ENCODE data around the gene RPL38.

DNA sequence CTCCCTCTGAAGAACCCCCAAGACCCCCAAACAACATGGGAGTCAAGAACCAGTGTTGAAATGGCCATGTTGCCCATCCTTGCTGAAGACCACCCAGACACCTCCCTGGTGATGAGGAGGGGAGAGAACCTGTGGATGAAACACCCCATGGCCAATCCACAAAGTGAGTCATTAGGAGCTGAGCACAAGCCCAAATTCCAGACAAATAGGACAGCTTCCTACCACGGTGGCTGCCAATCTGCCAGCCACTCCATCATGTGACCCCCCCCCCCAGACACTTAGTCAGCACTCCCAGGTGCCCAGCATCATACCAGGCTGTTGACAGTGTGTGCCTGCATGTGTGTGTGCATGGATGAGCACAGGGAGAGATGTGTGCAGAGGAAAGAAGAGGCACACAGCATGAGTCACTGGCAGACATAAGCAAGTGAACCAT is 26.4 kb upstream of the RPL38 start:
- TF ChIP-seq, protein P1, sequence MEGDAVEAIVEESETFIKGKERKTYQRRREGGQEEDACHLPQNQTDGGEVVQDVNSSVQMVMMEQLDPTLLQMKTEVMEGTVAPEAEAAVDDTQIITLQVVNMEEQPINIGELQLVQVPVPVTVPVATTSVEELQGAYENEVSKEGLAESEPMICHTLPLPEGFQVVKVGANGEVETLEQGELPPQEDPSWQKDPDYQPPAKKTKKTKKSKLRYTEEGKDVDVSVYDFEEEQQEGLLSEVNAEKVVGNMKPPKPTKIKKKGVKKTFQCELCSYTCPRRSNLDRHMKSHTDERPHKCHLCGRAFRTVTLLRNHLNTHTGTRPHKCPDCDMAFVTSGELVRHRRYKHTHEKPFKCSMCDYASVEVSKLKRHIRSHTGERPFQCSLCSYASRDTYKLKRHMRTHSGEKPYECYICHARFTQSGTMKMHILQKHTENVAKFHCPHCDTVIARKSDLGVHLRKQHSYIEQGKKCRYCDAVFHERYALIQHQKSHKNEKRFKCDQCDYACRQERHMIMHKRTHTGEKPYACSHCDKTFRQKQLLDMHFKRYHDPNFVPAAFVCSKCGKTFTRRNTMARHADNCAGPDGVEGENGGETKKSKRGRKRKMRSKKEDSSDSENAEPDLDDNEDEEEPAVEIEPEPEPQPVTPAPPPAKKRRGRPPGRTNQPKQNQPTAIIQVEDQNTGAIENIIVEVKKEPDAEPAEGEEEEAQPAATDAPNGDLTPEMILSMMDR (conservative IDR thresholded peaks at IDR 0.05 in 1 of 2, IDR thresholded peaks at IDR 0.05 in 1 of 2; ENCODE audit: extremely low read depth in 1 of 2, insufficient read depth in 1 of 2, low read depth in 1 of 2, low read length in 2 of 2): no peak
- TF ChIP-seq EZH2 (IDR thresholded peaks at IDR 0.05; ENCODE audit: borderline replicate concordance, low read length): no peak
